GM12891 (cell line): ENCODE data around the gene CRYBA2.
A peak's percentile ranks its signal among the peaks of the same experiment; 100 is the strongest.

Source experiments
- DNase-seq: peaks from one replicate; pipeline ENCODE4 v3.0.0; 2011; ENCODE audit warnings: low spot score; ENCODE audit not compliant: insufficient read length
- FAIRE-seq: peaks from 2 replicates; lab custom pipeline; 2011; peaks lifted over from hg19 to GRCh38; lab: Jason Lieb, UNC
- PAX5 ChIP-seq: IDR thresholded peaks from 2 replicates; pipeline ENCODE4 v1.6.1; 2011; ENCODE audit warnings: low read length, moderate library complexity, mild to moderate bottlenecking; ENCODE audit not compliant: insufficient read depth, severe bottlenecking
- POLR2A ChIP-seq: IDR thresholded peaks from 2 replicates; pipeline ENCODE4 v1.6.1; 2011; ENCODE audit warnings: low read depth, low read length, control low read depth
- POLR2AphosphoS5 ChIP-seq: IDR thresholded peaks from 2 replicates; pipeline ENCODE4 v1.6.1; 2011; ENCODE audit warnings: low read depth, low read length, control low read depth
- POU2F2 ChIP-seq: IDR thresholded peaks from 2 replicates; pipeline ENCODE4 v1.6.1; 2011; ENCODE audit warnings: low read depth, mild to moderate bottlenecking, control low read depth, low read length, moderate library complexity
- SPI1 ChIP-seq: IDR thresholded peaks from 2 replicates; pipeline ENCODE4 v1.6.1; 2011; ENCODE audit warnings: low read depth, low read length, control low read depth
- TAF1 ChIP-seq: IDR thresholded peaks from 2 replicates; pipeline ENCODE4 v1.6.1; 2011; ENCODE audit warnings: low read depth, low read length, control low read depth

Gene CRYBA2

GRCh38 chr2:218991674-218992168, 1.5 kb downstream of the CRYBA2 start:
- FAIRE-seq, result no peak

DNA sequence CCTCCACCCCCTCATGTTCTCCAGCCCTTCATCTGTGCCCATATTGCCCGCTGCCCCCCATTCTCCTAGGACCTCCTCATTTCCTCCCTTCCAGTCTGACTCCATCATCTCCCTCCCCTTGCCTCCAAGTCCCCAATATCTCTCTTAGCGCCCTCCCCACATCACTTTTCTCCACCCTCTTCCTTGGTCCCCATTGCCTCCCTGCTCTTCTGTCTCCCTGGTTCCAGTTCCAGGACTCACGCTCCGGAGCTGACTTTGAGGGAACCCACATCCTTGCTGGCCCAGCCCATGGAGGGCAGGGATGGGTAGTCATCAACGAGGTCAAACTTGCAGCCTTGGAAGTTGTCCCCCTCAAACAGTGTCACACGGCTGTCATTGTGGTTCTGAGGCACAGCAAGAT, 2.6 kb downstream of the CRYBA2 start:
- no peak for FAIRE-seq
- TF ChIP-seq SPI1, result no peak
- no peak for TF ChIP-seq POLR2AphosphoS5
- no peak for TF ChIP-seq PAX5
- TF ChIP-seq POLR2A, result no peak
- no peak for TF ChIP-seq TAF1
- TF ChIP-seq POU2F2, result no peak
- no peak for DNase-seq

More at GRCh38 chr2:218991674-218992168, 1.5 kb downstream of the CRYBA2 start:
- TF ChIP-seq PAX5 (no peak), POLR2A (no peak), SPI1 (no peak), POU2F2 (no peak), POLR2AphosphoS5 (no peak), TAF1 (no peak)
- DNase-seq, result no peak

- TF ChIP-seq POLR2A, result no peak
- TF ChIP-seq SPI1, result no peak
- no peak for TF ChIP-seq POU2F2
- TF ChIP-seq TAF1, result no peak
- no peak for TF ChIP-seq POLR2AphosphoS5
Observed at GRCh38 chr2:218990052-218990451, 3.2 kb downstream of the CRYBA2 start.

GRCh38 chr2:218988650-218989049, 4.6 kb downstream of the CRYBA2 start:
- FAIRE-seq (no peak), DNase-seq (no peak)
- TF ChIP-seq SPI1 (no peak), PAX5 (no peak), TAF1 (no peak), POLR2A (no peak), POU2F2 (no peak), POLR2AphosphoS5 (no peak)

More at GRCh38 chr2:218990052-218990451, 3.2 kb downstream of the CRYBA2 start:
- FAIRE-seq (no peak), DNase-seq (no peak)

- TF ChIP-seq TAF1 (no peak), POLR2A (no peak), POU2F2 (no peak), PAX5 (no peak), SPI1 (no peak), POLR2AphosphoS5 (no peak)
Observed at GRCh38 chr2:218988164-218988563, 5.1 kb downstream of the CRYBA2 start.

DNA sequence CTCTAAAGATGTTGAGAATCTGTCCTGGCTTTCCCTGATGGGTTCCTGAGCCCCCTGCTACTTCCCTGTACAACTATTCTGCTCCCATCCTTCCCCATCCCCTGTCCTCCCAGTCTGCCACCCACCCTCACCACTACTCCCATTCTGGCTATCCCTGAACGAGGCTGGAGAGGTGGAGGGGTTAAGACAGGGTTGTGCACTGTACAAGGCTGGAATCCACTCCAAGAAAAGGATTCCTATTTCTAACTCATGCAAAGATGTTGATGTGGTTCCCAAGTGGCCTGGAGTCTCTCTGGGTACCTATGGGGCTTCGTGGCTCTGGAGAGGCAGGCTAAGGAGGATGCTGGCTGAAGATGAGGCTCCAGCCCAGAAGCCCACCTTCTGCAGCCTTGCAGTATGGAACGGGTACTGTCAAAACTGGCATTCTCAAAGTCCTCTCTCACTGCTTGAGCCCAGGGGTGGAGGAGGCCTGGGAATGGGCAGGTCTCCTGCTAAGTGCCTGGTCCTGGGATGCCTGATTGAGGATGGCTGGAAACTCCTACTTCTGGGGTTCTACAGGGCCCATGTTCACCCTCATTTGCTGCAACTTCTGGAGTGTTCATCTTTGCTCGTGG, 7.0 kb downstream of the CRYBA2 start:
- FAIRE-seq (no peak), DNase-seq (no peak)
- TF ChIP-seq POLR2AphosphoS5, result no peak
- no peak for TF ChIP-seq SPI1
- TF ChIP-seq PAX5, result no peak
- no peak for TF ChIP-seq TAF1
- TF ChIP-seq POU2F2, result no peak
- no peak for TF ChIP-seq POLR2A

More at GRCh38 chr2:218988164-218988563, 5.1 kb downstream of the CRYBA2 start:
- DNase-seq, result no peak
- no peak for FAIRE-seq

- peak; percentile 11 for DNase-seq
- TF ChIP-seq PAX5 (no peak), POLR2A (no peak)
Observed at GRCh38 chr2:218985325-218986091, 7.7 kb downstream of the CRYBA2 start.

DNA sequence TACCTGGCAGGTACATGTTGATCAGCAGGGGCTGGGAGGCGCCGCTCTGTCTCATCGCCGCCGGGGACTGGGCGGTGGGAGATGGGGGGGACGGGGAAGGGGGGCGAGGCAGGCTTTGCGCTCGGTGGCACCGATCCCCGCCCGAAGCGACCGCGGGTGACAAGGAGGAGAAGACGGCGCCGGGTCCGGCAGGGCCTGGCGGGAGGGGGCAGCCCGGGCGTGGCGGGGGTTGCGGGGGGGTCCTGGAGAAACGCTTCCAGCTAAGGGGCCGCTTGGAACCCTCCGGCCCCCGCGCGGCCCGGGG, 8.2 kb downstream of the CRYBA2 start, which contains the start of gene FEV:
Gene FEV (minus strand): TSS at position 164 of the 304 bp plus-strand sequence. CDS start 109 bp downstream, at position 55.
- FAIRE-seq, result no peak
- DNase-seq, result no peak
- TF ChIP-seq POLR2A, result no peak
- no peak for TF ChIP-seq SPI1
- TF ChIP-seq POLR2AphosphoS5, result no peak
- no peak for TF ChIP-seq POU2F2
- TF ChIP-seq TAF1, result no peak
- no peak for TF ChIP-seq PAX5

More at GRCh38 chr2:218985325-218986091, 7.7 kb downstream of the CRYBA2 start:
- FAIRE-seq, result no peak

GRCh38 chr2:218984239-218985020, 8.8 kb downstream of the CRYBA2 start:
- TF ChIP-seq POU2F2 (no peak), PAX5 (no peak), POLR2AphosphoS5 (no peak), POLR2A (no peak), SPI1 (no peak)
- no peak for FAIRE-seq
- peak; percentile 35 for DNase-seq
